ENCODE results near the gene YJU2.
"Not testable (repeated sequence)": the region's sequence is repeated elsewhere in the genome, so short reads cannot be mapped to it uniquely, and the experiment has no call there.

Gene YJU2

GRCh38 chr19:4266253-4267000 lies 19.5 kb downstream of the YJU2 start:
- in situ Hi-C loops (cut with MboI; ENCODE audit: low sequenced_read_pairs), result no loop called here

- in situ Hi-C loops (cut with MboI; ENCODE audit: low sequenced_read_pairs), result no loop called here
These were observed 20.4 kb downstream of the YJU2 start for GRCh38 chr19:4267101-4267900.

GRCh38 chr19:4267901-4268815 lies 21.3 kb downstream of the YJU2 start:
- in situ Hi-C loops (cut with MboI; ENCODE audit: low sequenced_read_pairs), result no loop called here

- in situ Hi-C loops (cut with MboI; ENCODE audit: low sequenced_read_pairs), result no loop called here
These were observed 22.0 kb downstream of the YJU2 start for GRCh38 chr19:4268816-4269430.

GRCh38 chr19:4272894-4273293 lies 26.0 kb downstream of the YJU2 start:
- in situ Hi-C loops (cut with MboI; ENCODE audit: low sequenced_read_pairs), result no loop called here

- in situ Hi-C loops (cut with MboI; ENCODE audit: low sequenced_read_pairs), result not testable (repeated sequence)
These were observed 27.4 kb downstream of the YJU2 start for GRCh38 chr19:4274321-4274686.

GRCh38 chr19:4277191-4277696 lies 30.4 kb downstream of the YJU2 start:
- in situ Hi-C loops (cut with MboI; ENCODE audit: low sequenced_read_pairs), result no loop called here

GRCh38 chr19:4278010-4278409 lies 31.1 kb downstream of the YJU2 start:
- in situ Hi-C loops (cut with MboI; ENCODE audit: low sequenced_read_pairs), result no loop called here

GRCh38 chr19:4278419-4279266 lies 31.8 kb downstream of the YJU2 start, which contains the start of gene SHD:
TSS of gene SHD (plus strand) at chr19:4279266. CDS start at chr19:4280064, 798 bp downstream.
- in situ Hi-C loops (cut with MboI; ENCODE audit: low sequenced_read_pairs), result no loop called here

GRCh38 chr19:4279267-4279529 lies 32.3 kb downstream of the YJU2 start:
- in situ Hi-C loops (cut with MboI; ENCODE audit: low sequenced_read_pairs), result no loop called here

- in situ Hi-C loops (cut with MboI; ENCODE audit: low sequenced_read_pairs), result no loop called here
These were observed 32.9 kb downstream of the YJU2 start for GRCh38 chr19:4279530-4280422.

- in situ Hi-C loops (cut with MboI; ENCODE audit: low sequenced_read_pairs), result no loop called here
These were observed 37.5 kb downstream of the YJU2 start for GRCh38 chr19:4284176-4284958.

- in situ Hi-C loops (cut with MboI; ENCODE audit: low sequenced_read_pairs), result no loop called here
These were observed 38.1 kb downstream of the YJU2 start for GRCh38 chr19:4284974-4285373.

GRCh38 chr19:4286141-4286540 lies 39.3 kb downstream of the YJU2 start:
- in situ Hi-C loops (cut with MboI; ENCODE audit: low sequenced_read_pairs), result not testable (repeated sequence)

GRCh38 chr19:4288091-4288777 lies 41.4 kb downstream of the YJU2 start:
- in situ Hi-C loops (cut with MboI; ENCODE audit: low sequenced_read_pairs), result no loop called here

GRCh38 chr19:4291184-4291732 lies 44.4 kb downstream of the YJU2 start:
- in situ Hi-C loops (cut with MboI; ENCODE audit: low sequenced_read_pairs), result no loop called here

GRCh38 chr19:4292515-4292914 lies 45.6 kb downstream of the YJU2 start:
- in situ Hi-C loops (cut with MboI; ENCODE audit: low sequenced_read_pairs), result no loop called here
